ENCODE results near the gene TNFRSF6B.

- TF ChIP-seq CTCF (conservative IDR thresholded peaks at IDR 0.05), result no peak
- TF ChIP-seq EZH2 (IDR thresholded peaks at IDR 0.05; ENCODE audit: low read depth), result no peak
Measured at GRCh38 chr20:63746751-63747315, 50.4 kb downstream of the TNFRSF6B start.

Data from PC-9 (cell line).